GM23338 (cell line): ENCODE results near the gene NRL.

ENCODE experiments used
- CTCF ChIP-seq, 2 experiments: fragments of 200-600 bp in 1 of 2; sonication (generic) in 1 of 2; conservative IDR thresholded peaks; 2 replicates each; pipeline versions ENCODE4 v1.5.1 to v1.6.1; 2016 to 2017; ENCODE audit warnings: antibody characterized with exemption in 2 of 2, low read depth in 2 of 2, mild to moderate bottlenecking in 2 of 2, moderate library complexity in 1 of 2
- EZH2phosphoT487 ChIP-seq: fragments of 200-600 bp; sonication (generic); IDR thresholded peaks from one replicate; pipeline ENCODE4 v1.8.1; 2018; ENCODE audit warnings: antibody characterized with exemption; ENCODE audit not compliant: unreplicated experiment
- POLR2AphosphoS5 ChIP-seq: IDR thresholded peaks from 2 replicates; pipeline ENCODE4 v1.6.1; 2016; ENCODE audit warnings: antibody characterized with exemption, low read depth

- TF ChIP-seq EZH2phosphoT487 (no peak), CTCF (conservative IDR thresholded peaks at IDR 0.05; ENCODE audit: low read depth in 2 of 2) (no peak), POLR2AphosphoS5 (no peak)
Observed at GRCh38 chr14:24150567-24150966, 35.8 kb upstream of the NRL start.
